ENCODE measurements around the gene TM6SF1. TPM values are rescaled to one million over a fixed set of nuclear protein-coding genes. Genes with fewer than 3 reads are reported as not detected.
"Not testable (repeated sequence)": the region's sequence is repeated elsewhere in the genome, so short reads cannot be mapped to it uniquely, and the experiment has no call there.

The TM6SF1 gene
- total RNA-seq, 1 donor from 2014 or later: 2.1 TPM

- Histone ChIP-seq H3K27ac (ENCODE audit: low read depth, low read length) (peak within 1 kb of the TSS; percentile 92), H3K9me3 (ENCODE audit: insufficient read depth, low read depth, low read length) (no peaks in the 10 kb centered on the region), H3K4me1 (ENCODE audit: insufficient read depth, low read length) (peaks cover 10% of the 10 kb centered on the region), H3K27me3 (ENCODE audit: insufficient read depth, low read length) (no peaks in the 10 kb centered on the region), H3K4me3 (ENCODE audit: insufficient read depth, low read depth, low read length) (peak within 1 kb of the TSS; percentile 99), H3K79me2 (ENCODE audit: insufficient read depth, low read length) (peaks cover 50% of the 10 kb centered on the region), H3K9ac (ENCODE audit: low read length) (peak within 1 kb of the TSS; percentile 92), H3K4me2 (ENCODE audit: low read length) (peak within 1 kb of the TSS; percentile 93), H3K36me3 (ENCODE audit: insufficient read depth, low read length) (no peaks in the 10 kb centered on the region), H4K20me1 (ENCODE audit: insufficient read depth, low read length) (peaks cover 44% of the 10 kb centered on the region), H2AFZ (ENCODE audit: low read depth, low read length) (peak within 1 kb of the TSS; percentile 83)
- FAIRE-seq (no peak), DNase-seq (ENCODE audit: low read depth) (peak; percentile 94)
- H3K36me3 Mint-ChIP-seq (ENCODE audit: low read depth, unreplicated experiment): peaks cover 2% of the 10 kb centered on the region
- H3K27ac Mint-ChIP-seq (ENCODE audit: unreplicated experiment): peak within 1 kb of the TSS; percentile 77
- peak within 1 kb of the TSS; percentile 70 for H3K4me3 Mint-ChIP-seq (ENCODE audit: unreplicated experiment)
- H3K27me3 Mint-ChIP-seq (ENCODE audit: low read depth, unreplicated experiment): no peaks in the 10 kb centered on the region
- peaks cover 4% of the 10 kb centered on the region for H3K4me1 Mint-ChIP-seq (ENCODE audit: low read depth, unreplicated experiment)
- H3K9me3 Mint-ChIP-seq (ENCODE audit: unreplicated experiment): no peaks in the 10 kb centered on the region
- no peak for TF ChIP-seq EZH2 (IDR thresholded peaks at IDR 0.05; ENCODE audit: insufficient read depth, low read length)
- no peak for TF ChIP-seq CTCF (IDR thresholded peaks at IDR 0.05; ENCODE audit: insufficient read depth, low read depth, low read length)
Observed at GRCh38 chr15:83066734-83067637, 40.5 kb upstream of the TM6SF1 start, which contains the start of gene BTBD1. TSS of gene BTBD1 (minus strand) at chr15:83067252. CDS start at chr15:83067151, 101 bp downstream.

GRCh38 chr15:83067638-83067962, 39.8 kb upstream of the TM6SF1 start:
- peak overlapping the region; percentile 92 for H3K9ac ChIP-seq (ENCODE audit: low read length)
- no peaks in the 10 kb centered on the region for H3K9me3 ChIP-seq (ENCODE audit: insufficient read depth, low read depth, low read length)
- peaks cover 2% of the 10 kb centered on the region for H3K36me3 Mint-ChIP-seq (ENCODE audit: low read depth, unreplicated experiment)
- H3K27me3 Mint-ChIP-seq (ENCODE audit: low read depth, unreplicated experiment): no peaks in the 10 kb centered on the region
- no peak overlapping the region for H3K27ac Mint-ChIP-seq (ENCODE audit: unreplicated experiment)
- peak overlapping the region; percentile 92 for H3K27ac ChIP-seq (ENCODE audit: low read depth, low read length)
- H3K4me3 ChIP-seq (ENCODE audit: insufficient read depth, low read depth, low read length): peak overlapping the region; percentile 99
- H3K27me3 ChIP-seq (ENCODE audit: insufficient read depth, low read length): no peaks in the 10 kb centered on the region
- H3K36me3 ChIP-seq (ENCODE audit: insufficient read depth, low read length): no peaks in the 10 kb centered on the region
- peaks cover 4% of the 10 kb centered on the region for H3K4me1 Mint-ChIP-seq (ENCODE audit: low read depth, unreplicated experiment)
- H3K79me2 ChIP-seq (ENCODE audit: insufficient read depth, low read length): peaks cover 44% of the 10 kb centered on the region
- H4K20me1 ChIP-seq (ENCODE audit: insufficient read depth, low read length): peaks cover 38% of the 10 kb centered on the region
- DNase-seq (ENCODE audit: low read depth) (no peak), FAIRE-seq (no peak)
- no peak for TF ChIP-seq CTCF (IDR thresholded peaks at IDR 0.05; ENCODE audit: insufficient read depth, low read depth, low read length)
- peak overlapping the region; percentile 93 for H3K4me2 ChIP-seq (ENCODE audit: low read length)
- H3K4me3 Mint-ChIP-seq (ENCODE audit: unreplicated experiment): peak overlapping the region; percentile 70
- H2AFZ ChIP-seq (ENCODE audit: low read depth, low read length): peak overlapping the region; percentile 83
- peaks cover 10% of the 10 kb centered on the region for H3K4me1 ChIP-seq (ENCODE audit: insufficient read depth, low read length)
- no peaks in the 10 kb centered on the region for H3K9me3 Mint-ChIP-seq (ENCODE audit: unreplicated experiment)

- Histone ChIP-seq H3K9me3 (ENCODE audit: insufficient read depth, low read depth, low read length) (no peaks in the 10 kb centered on the region), H3K9ac (ENCODE audit: low read length) (no peak overlapping the region), H3K27ac (ENCODE audit: low read depth, low read length) (no peak overlapping the region), H3K27me3 (ENCODE audit: insufficient read depth, low read length) (no peaks in the 10 kb centered on the region), H3K4me3 (ENCODE audit: insufficient read depth, low read depth, low read length) (no peak overlapping the region), H2AFZ (ENCODE audit: low read depth, low read length) (no peak overlapping the region), H3K36me3 (ENCODE audit: insufficient read depth, low read length) (no peaks in the 10 kb centered on the region), H3K79me2 (ENCODE audit: insufficient read depth, low read length) (peaks cover 40% of the 10 kb centered on the region), H3K4me1 (ENCODE audit: insufficient read depth, low read length) (peaks cover 10% of the 10 kb centered on the region), H3K4me2 (ENCODE audit: low read length) (no peak overlapping the region), H4K20me1 (ENCODE audit: insufficient read depth, low read length) (peaks cover 34% of the 10 kb centered on the region)
- Mint-ChIP-seq H3K4me1 (ENCODE audit: low read depth, unreplicated experiment) (peaks cover 4% of the 10 kb centered on the region), H3K9me3 (ENCODE audit: unreplicated experiment) (peaks cover 2% of the 10 kb centered on the region), H3K4me3 (ENCODE audit: unreplicated experiment) (peak overlapping the region; percentile 70), H3K27ac (ENCODE audit: unreplicated experiment) (no peak overlapping the region), H3K36me3 (ENCODE audit: low read depth, unreplicated experiment) (peaks cover 2% of the 10 kb centered on the region), H3K27me3 (ENCODE audit: low read depth, unreplicated experiment) (no peaks in the 10 kb centered on the region)
- FAIRE-seq (no peak), DNase-seq (ENCODE audit: low read depth) (no peak)
- TF ChIP-seq EZH2 (IDR thresholded peaks at IDR 0.05; ENCODE audit: insufficient read depth, low read length) (no peak), CTCF (IDR thresholded peaks at IDR 0.05; ENCODE audit: insufficient read depth, low read depth, low read length) (no peak)
Observed at GRCh38 chr15:83068054-83068453, 39.4 kb upstream of the TM6SF1 start.

- not testable (repeated sequence) for H3K4me1 Mint-ChIP-seq (ENCODE audit: low read depth, unreplicated experiment); H3K4me1 ChIP-seq (ENCODE audit: insufficient read depth, low read length); H3K9ac ChIP-seq (ENCODE audit: low read length); H3K9me3 Mint-ChIP-seq (ENCODE audit: unreplicated experiment); H3K4me3 Mint-ChIP-seq (ENCODE audit: unreplicated experiment); H2AFZ ChIP-seq (ENCODE audit: low read depth, low read length); H3K9me3 ChIP-seq (ENCODE audit: insufficient read depth, low read depth, low read length); H3K27ac Mint-ChIP-seq (ENCODE audit: unreplicated experiment); H3K4me2 ChIP-seq (ENCODE audit: low read length); H3K4me3 ChIP-seq (ENCODE audit: insufficient read depth, low read depth, low read length); H3K36me3 ChIP-seq (ENCODE audit: insufficient read depth, low read length); DNase-seq (ENCODE audit: low read depth); FAIRE-seq; H3K27ac ChIP-seq (ENCODE audit: low read depth, low read length); H3K36me3 Mint-ChIP-seq (ENCODE audit: low read depth, unreplicated experiment); H3K27me3 ChIP-seq (ENCODE audit: insufficient read depth, low read length); H3K27me3 Mint-ChIP-seq (ENCODE audit: low read depth, unreplicated experiment)
- H3K79me2 ChIP-seq (ENCODE audit: insufficient read depth, low read length): peaks cover 28% of the 10 kb centered on the region
- peaks cover 22% of the 10 kb centered on the region for H4K20me1 ChIP-seq (ENCODE audit: insufficient read depth, low read length)
Observed at GRCh38 chr15:83069211-83069642, 38.2 kb upstream of the TM6SF1 start.

Measured in astrocyte (in vitro differentiated cells and primary cell).